Measurements from ENCODE around the gene SLC38A4.

Gene SLC38A4

GRCh38 chr12:46754550-46754949 is 71.2 kb downstream of the SLC38A4 start:
- no peaks in the 10 kb centered on the region for H3K27me3 ChIP-seq (ENCODE audit: insufficient read depth, low read length, poor library complexity)
- TF ChIP-seq EZH2 (IDR thresholded peaks at IDR 0.05; ENCODE audit: borderline replicate concordance, low read depth, low read length, severe bottlenecking) (no peak), CTCF (IDR thresholded peaks at IDR 0.05; ENCODE audit: borderline replicate concordance, extremely low read depth, low read length, poor library complexity, severe bottlenecking) (no peak)
- no peak for DNase-seq
- H4K20me1 ChIP-seq (ENCODE audit: insufficient read depth, low read length) = no peaks in the 10 kb centered on the region
- no peak overlapping the region for H3K9ac ChIP-seq (ENCODE audit: low read depth, low read length)
- no peaks in the 10 kb centered on the region for H3K9me3 ChIP-seq (ENCODE audit: insufficient read depth, low read length, severe bottlenecking)
- no peak overlapping the region for H3K27ac ChIP-seq (ENCODE audit: low read length)
- H3K4me3 ChIP-seq (ENCODE audit: low read depth in 1 of 2, low read length in 2 of 2) = no peak overlapping the region
- no peaks in the 10 kb centered on the region for H3K4me1 ChIP-seq (ENCODE audit: insufficient read depth, low read length)
- no peak for ATAC-seq (ENCODE audit: insufficient read depth, low read depth)
- H3K36me3 ChIP-seq (ENCODE audit: insufficient read depth, low read length) = no peaks in the 10 kb centered on the region
- H3K79me2 ChIP-seq (ENCODE audit: insufficient read depth, low read length) = no peaks in the 10 kb centered on the region
- H2AFZ ChIP-seq (ENCODE audit: low read depth, low read length) = no peak overlapping the region
- H3K4me2 ChIP-seq (ENCODE audit: insufficient read depth, low read length) = no peak overlapping the region

DNA sequence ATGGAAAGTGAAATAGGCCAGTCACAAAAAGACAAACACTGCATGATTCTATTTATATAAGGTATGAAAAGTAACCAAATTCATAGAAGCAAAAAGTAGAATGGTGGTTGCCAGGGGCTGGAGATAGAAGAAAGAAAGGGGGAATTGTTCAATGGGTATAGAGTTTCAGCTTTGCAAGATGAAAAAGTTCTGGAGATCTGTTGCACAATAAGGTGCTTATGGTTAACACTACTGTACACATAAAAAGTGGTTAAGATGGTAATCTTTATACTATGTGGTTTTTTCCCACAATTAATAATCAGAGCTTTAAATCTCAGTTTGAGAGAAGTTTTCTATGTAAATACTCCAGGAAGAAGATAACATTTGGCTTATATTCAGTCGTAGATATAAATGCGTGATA is 73.4 kb downstream of the SLC38A4 start:
- Histone ChIP-seq H3K9me3 (ENCODE audit: insufficient read depth, low read length, severe bottlenecking) (no peaks in the 10 kb centered on the region), H3K27me3 (ENCODE audit: insufficient read depth, low read length, poor library complexity) (no peaks in the 10 kb centered on the region), H4K20me1 (ENCODE audit: insufficient read depth, low read length) (no peaks in the 10 kb centered on the region), H3K27ac (ENCODE audit: low read length) (no peak overlapping the region), H3K4me1 (ENCODE audit: insufficient read depth, low read length) (no peaks in the 10 kb centered on the region), H2AFZ (ENCODE audit: low read depth, low read length) (no peak overlapping the region), H3K79me2 (ENCODE audit: insufficient read depth, low read length) (no peaks in the 10 kb centered on the region), H3K36me3 (ENCODE audit: insufficient read depth, low read length) (no peaks in the 10 kb centered on the region), H3K4me2 (ENCODE audit: insufficient read depth, low read length) (no peak overlapping the region), H3K4me3 (ENCODE audit: low read depth in 1 of 2, low read length in 2 of 2) (no peak overlapping the region), H3K9ac (ENCODE audit: low read depth, low read length) (no peak overlapping the region)
- DNase-seq (no peak), ATAC-seq (ENCODE audit: insufficient read depth, low read depth) (peak; percentile 78)
- TF ChIP-seq CTCF (IDR thresholded peaks at IDR 0.05; ENCODE audit: borderline replicate concordance, extremely low read depth, low read length, poor library complexity, severe bottlenecking) (no peak), EZH2 (IDR thresholded peaks at IDR 0.05; ENCODE audit: borderline replicate concordance, low read depth, low read length, severe bottlenecking) (no peak)

DNA sequence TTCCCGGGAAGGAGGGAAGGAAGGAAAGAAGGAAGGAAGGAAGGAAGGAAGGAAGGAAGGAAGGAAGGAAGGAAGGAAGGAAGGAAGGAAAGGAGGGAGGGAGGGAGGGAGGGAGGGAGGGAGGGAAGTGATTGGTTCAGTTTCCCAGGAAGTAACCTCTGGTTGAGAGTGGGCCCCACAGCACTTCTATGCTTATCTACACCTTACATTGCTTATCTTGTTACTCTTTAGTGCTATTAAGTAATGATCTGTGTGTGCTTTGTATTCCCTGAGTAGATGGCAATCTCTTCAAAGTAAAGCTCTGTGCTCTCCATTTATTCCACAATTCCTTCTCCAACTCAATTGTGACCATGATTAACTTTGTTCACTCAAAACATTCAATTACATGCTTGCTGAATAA is 74.6 kb downstream of the SLC38A4 start:
- Histone ChIP-seq H3K36me3 (ENCODE audit: insufficient read depth, low read length) (no peaks in the 10 kb centered on the region), H3K79me2 (ENCODE audit: insufficient read depth, low read length) (no peaks in the 10 kb centered on the region), H4K20me1 (ENCODE audit: insufficient read depth, low read length) (no peaks in the 10 kb centered on the region), H3K4me3 (ENCODE audit: low read depth in 1 of 2, low read length in 2 of 2) (no peak overlapping the region), H3K4me1 (ENCODE audit: insufficient read depth, low read length) (no peaks in the 10 kb centered on the region), H3K9ac (ENCODE audit: low read depth, low read length) (no peak overlapping the region), H2AFZ (ENCODE audit: low read depth, low read length) (no peak overlapping the region), H3K4me2 (ENCODE audit: insufficient read depth, low read length) (no peak overlapping the region), H3K27me3 (ENCODE audit: insufficient read depth, low read length, poor library complexity) (no peaks in the 10 kb centered on the region), H3K27ac (ENCODE audit: low read length) (no peak overlapping the region), H3K9me3 (ENCODE audit: insufficient read depth, low read length, severe bottlenecking) (no peaks in the 10 kb centered on the region)
- DNase-seq (no peak), ATAC-seq (ENCODE audit: insufficient read depth, low read depth) (no peak)
- TF ChIP-seq CTCF (IDR thresholded peaks at IDR 0.05; ENCODE audit: borderline replicate concordance, extremely low read depth, low read length, poor library complexity, severe bottlenecking) (no peak), EZH2 (IDR thresholded peaks at IDR 0.05; ENCODE audit: borderline replicate concordance, low read depth, low read length, severe bottlenecking) (no peak)

DNA sequence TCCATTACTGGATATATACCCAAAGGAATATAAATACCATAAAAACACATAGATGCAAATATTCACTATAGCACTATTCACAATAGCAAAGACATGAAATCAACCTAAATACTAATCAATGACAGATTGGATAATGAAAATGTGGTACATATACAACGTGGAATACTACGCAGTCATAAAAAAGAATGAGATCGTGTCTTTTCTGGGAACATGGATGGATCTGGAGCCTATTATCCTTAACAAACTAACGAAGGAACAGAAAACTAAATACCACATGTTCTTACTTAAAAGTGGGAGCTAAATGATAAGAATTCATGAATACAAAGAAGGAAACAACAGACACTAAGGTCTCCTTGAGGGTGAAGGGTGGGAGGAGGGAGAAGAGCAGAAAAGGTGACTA is 76.5 kb downstream of the SLC38A4 start:
- H3K36me3 ChIP-seq (ENCODE audit: insufficient read depth, low read length) = no peaks in the 10 kb centered on the region
- H2AFZ ChIP-seq (ENCODE audit: low read depth, low read length) = no peak overlapping the region
- DNase-seq (no peak), ATAC-seq (ENCODE audit: insufficient read depth, low read depth) (no peak)
- H3K27me3 ChIP-seq (ENCODE audit: insufficient read depth, low read length, poor library complexity) = no peaks in the 10 kb centered on the region
- TF ChIP-seq CTCF (IDR thresholded peaks at IDR 0.05; ENCODE audit: borderline replicate concordance, extremely low read depth, low read length, poor library complexity, severe bottlenecking) (no peak), EZH2 (IDR thresholded peaks at IDR 0.05; ENCODE audit: borderline replicate concordance, low read depth, low read length, severe bottlenecking) (no peak)
- H3K4me3 ChIP-seq (ENCODE audit: low read depth in 1 of 2, low read length in 2 of 2) = no peak overlapping the region
- no peaks in the 10 kb centered on the region for H3K79me2 ChIP-seq (ENCODE audit: insufficient read depth, low read length)
- no peaks in the 10 kb centered on the region for H3K4me1 ChIP-seq (ENCODE audit: insufficient read depth, low read length)
- no peak overlapping the region for H3K9ac ChIP-seq (ENCODE audit: low read depth, low read length)
- no peaks in the 10 kb centered on the region for H4K20me1 ChIP-seq (ENCODE audit: insufficient read depth, low read length)
- no peaks in the 10 kb centered on the region for H3K9me3 ChIP-seq (ENCODE audit: insufficient read depth, low read length, severe bottlenecking)
- H3K27ac ChIP-seq (ENCODE audit: low read length) = no peak overlapping the region
- H3K4me2 ChIP-seq (ENCODE audit: insufficient read depth, low read length) = no peak overlapping the region

All from DND-41 (cell line).